GM21526 (cell line): ENCODE results near the gene ADAM10.

Experiments used
- ATAC-seq: cut with Tn5 transposase; IDR thresholded peaks from one replicate; pipeline ENCODE4 v1.9.1; 2021; ENCODE audit warnings: moderate library complexity; ENCODE audit not compliant: unreplicated experiment, low FRiP score

Gene ADAM10

DNA sequence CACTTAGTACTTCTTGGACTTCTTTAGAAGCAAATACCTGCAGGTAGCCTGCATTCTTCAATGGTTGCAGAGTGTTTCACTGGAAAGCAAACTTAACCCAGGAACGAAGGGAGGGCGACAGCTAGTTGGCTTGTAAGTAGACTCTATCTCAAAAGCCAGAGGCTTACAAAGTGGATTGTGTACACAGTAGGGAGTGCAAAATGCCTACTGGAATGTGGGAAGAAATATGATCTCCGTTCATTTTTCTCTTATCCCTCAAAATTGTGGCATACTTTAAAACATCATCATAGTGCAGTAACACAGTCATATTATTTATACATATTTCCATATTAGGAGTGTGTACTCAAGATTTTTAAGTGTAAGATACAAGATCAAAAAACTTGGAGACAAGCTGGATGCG lies 162.0 kb downstream of the ADAM10 start:
- no peak for ATAC-seq

GRCh38 chr15:58585693-58586443 lies 163.6 kb downstream of the ADAM10 start:
- no peak for ATAC-seq

- ATAC-seq: no peak
Measured at GRCh38 chr15:58584789-58585461, 164.6 kb downstream of the ADAM10 start.

DNA sequence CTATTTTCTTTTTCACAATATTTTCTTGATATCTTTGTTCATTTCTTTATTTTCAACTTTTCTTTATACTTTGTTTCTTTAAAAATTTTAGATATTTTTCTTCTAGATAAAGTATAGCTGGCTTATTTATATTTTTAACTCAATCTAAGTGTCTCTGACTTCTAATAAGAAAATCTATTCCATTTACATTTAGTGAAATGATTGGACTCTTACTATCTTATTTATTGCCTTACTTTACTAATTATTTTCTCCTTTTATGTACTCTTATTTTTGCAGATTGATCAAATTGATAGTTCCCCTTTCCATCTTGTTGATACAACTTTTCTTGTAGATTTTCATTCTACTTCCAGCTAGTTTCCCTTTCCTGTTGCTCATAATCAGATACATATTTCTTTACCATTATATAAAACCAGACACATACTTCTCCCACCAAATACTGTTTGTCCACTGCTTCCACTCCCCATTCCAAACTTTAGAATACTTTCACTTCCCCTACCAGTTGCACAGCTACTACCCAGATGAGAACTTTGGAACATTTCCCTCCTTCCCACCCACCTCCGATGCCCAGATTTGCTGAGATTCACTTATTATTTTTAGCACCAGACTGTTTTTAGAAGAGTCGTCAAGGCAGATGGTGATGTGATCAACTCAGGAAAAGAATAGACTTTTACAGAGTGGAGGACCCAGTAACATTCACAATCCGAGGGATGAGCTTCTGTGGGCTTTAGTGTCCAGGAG lies 166.2 kb downstream of the ADAM10 start:
- ATAC-seq: no peak

GRCh38 chr15:58582160-58582559 lies 167.3 kb downstream of the ADAM10 start:
- ATAC-seq: no peak

DNA sequence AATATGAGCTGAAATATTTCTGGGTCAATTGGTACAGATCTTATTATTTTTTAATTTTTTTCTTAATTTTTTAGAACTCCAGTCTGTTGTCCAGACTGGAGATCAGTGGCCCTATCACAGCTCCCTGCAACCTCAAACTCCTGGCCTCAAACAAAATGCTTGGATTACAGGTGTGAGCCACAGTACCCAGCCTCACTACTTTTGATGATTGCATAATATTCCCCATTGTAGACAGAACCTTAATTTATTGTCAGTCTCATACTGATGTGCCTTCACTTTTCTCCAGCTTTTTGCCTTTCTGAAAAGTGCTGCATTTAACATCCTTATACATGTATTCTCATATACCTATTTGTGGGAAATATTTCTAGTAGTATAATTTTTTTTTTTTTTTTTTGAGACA lies 172.8 kb downstream of the ADAM10 start:
- ATAC-seq: no peak

GRCh38 chr15:58575045-58575786 lies 174.3 kb downstream of the ADAM10 start:
- ATAC-seq: no peak

DNA sequence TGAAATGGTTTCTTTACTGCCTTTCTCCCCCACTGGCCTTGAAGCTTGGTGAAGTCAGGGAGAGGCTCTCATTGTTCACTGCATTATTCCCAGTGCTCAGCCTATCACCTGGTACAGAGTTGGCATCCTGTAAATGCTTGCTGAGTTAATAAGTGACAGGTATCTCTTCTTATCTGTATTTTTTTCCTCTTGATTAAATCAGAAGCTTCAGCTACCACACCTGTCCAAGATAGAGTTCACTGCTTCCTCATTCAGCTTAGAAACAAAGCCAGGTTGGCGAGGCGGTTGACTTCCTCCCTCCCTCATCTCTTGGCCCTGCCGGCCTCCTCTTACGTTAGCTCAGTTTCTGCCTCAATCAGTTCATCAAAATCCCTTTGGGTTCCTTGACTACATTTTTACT lies 174.9 kb downstream of the ADAM10 start:
- ATAC-seq: no peak

DNA sequence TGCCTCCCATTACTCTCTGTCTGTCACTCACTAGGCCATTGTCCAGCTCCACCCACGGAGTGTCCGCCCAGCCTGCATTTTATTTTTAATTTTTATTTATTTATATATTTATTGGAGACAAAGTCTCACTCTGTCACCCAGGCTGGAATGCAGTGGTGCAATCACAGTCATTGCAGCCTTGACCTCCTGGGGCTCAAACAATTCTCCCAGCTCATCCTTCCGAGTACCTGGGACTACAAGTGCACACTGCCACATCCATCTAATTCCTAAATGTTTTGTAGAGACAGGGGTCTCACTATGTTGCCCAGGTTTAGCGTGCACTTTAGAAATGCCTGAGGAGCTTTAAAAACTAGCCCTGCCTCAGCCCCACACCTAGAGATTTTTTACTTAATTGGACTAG lies 176.2 kb downstream of the ADAM10 start:
- no peak for ATAC-seq

GRCh38 chr15:58572521-58572920 lies 177.0 kb downstream of the ADAM10 start:
- no peak for ATAC-seq

DNA sequence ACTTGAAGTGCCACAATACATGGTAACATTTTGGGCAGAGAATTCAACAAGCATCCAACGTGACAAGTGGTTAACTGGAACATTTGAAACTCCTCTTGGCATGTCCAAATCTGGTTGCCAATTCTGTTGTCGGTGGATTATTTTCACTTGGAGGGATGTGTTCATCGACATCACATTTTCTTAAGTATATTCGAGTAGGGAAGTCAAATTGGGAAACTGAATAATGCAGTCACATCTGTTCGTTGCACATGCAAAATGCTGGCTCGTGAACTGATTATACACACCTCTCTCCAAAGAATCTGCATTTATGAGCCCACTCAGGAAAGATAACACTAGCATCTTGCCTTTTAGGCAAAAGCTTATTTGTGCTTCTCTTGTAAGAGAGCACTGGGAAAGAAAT lies 178.0 kb downstream of the ADAM10 start:
- no peak for ATAC-seq

- no peak for ATAC-seq
Measured at GRCh38 chr15:58569455-58569854, 180.1 kb downstream of the ADAM10 start.

- ATAC-seq: no peak
Measured at GRCh38 chr15:58568157-58568571, 181.3 kb downstream of the ADAM10 start.

DNA sequence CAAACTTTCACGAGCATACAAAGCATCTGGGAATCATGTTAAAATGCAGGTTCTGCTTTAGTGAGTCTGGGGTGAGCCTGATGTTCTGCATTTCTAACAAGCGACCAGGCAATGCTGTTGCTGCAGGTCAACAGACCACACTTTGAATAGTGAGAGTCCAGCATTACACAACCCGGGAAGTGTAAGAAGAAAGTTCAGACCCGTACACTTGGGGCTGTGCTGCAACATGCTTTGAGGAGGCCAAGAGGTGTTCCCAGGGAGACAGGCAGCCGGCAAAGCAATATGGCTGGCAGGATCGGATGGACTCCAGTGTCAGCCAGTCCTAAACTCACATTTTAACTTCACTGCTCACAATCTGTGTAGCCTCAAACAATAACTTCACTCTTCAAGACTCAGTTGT lies 183.5 kb downstream of the ADAM10 start:
- no peak for ATAC-seq

- ATAC-seq: no peak
Measured at GRCh38 chr15:58565619-58566018, 183.9 kb downstream of the ADAM10 start.

GRCh38 chr15:58564981-58565380 lies 184.5 kb downstream of the ADAM10 start:
- ATAC-seq: no peak

GRCh38 chr15:58562135-58562534 lies 187.4 kb downstream of the ADAM10 start:
- no peak for ATAC-seq

DNA sequence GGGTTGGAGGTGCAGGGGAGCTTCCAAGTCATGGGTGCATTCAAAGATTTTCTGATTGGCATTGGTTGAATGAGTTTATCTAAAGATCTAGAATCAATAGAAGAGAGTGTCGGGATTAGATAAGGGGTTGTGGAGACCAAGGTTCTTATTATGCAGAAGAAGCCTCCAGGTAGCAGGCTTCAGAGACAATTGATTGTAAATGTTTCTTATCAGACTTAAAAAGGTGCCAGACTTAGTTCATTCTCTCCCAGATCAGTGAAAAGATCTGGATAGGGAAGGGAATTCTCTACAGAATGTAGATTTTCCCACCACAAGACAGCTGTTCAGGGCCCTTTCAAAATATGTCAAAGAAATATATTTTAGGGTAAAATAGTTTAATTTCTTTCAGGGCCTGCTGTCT lies 188.2 kb downstream of the ADAM10 start:
- no peak for ATAC-seq

- no peak for ATAC-seq
Measured at GRCh38 chr15:58559904-58560588, 189.5 kb downstream of the ADAM10 start.

GRCh38 chr15:58558777-58559176 lies 190.7 kb downstream of the ADAM10 start:
- ATAC-seq: no peak
